K562 (cell line): ENCODE measurements around the gene RHBDL3. TPM values are rescaled to one million over a fixed set of nuclear protein-coding genes. Genes with fewer than 3 reads are reported as not detected.

Source experiments
- SAP30 ChIP-seq: fragments of 200-600 bp; sonication (generic); IDR thresholded peaks from 2 replicates; pipeline ENCODE4 v1.6.1; 2012; ENCODE audit warnings: borderline replicate concordance, low read depth, mild to moderate bottlenecking, moderate library complexity, low read length, control low read depth, inconsistent platforms; ENCODE audit not compliant: insufficient read depth, poor library complexity, severe bottlenecking
- SMAD3 ChIP-seq: fragments of 450-650 bp; formaldehyde crosslinking; conservative IDR thresholded peaks from 2 replicates; pipeline ENCODE4 v1.4.0; 2020; ENCODE audit warnings: mild to moderate bottlenecking
- U2AF1 ChIP-seq: fragments of 200-400 bp; formaldehyde crosslinking; optimal IDR thresholded peaks from 2 replicates; pipeline ENCODE3; 2017; ENCODE audit warnings: mild to moderate bottlenecking, low read depth, low read length, moderate library complexity
- polyA plus RNA-seq, 8 experiments: library from polyadenylated mRNA; depleted of rRNA in 4 of 8; stranded (reverse) in 5 of 8; unstranded in 3 of 8; fragments of >200 nt; fragmentation: Nextera tagmentation in 2 of 8; fragmentation: Illumina TruSeq in 1 of 8; extraction: Ambion mirVana in 2 of 8; extraction: Trizol in 1 of 8; gene quantifications; 2 replicates each; pipeline versions ENCODE4 v1.2.1 to v1.2.3, GENCODE V29; 2011 to 2014; ENCODE audit warnings: inconsistent platforms in 1 of 8, missing spikeins in 1 of 8
- total RNA-seq, 7 experiments: library from RNA; depleted of rRNA in 6 of 7; stranded (reverse); fragments of >200 nt in 6 of 7; fragmentation: Illumina TruSeq in 2 of 7; extraction: Trizol in 2 of 7; gene quantifications; 2 replicates each; pipeline versions ENCODE4 v1.2.1 to v1.2.3, GENCODE V29; 2011 to 2021; ENCODE audit warnings: low replicate concordance in 1 of 7
- TF ChIP-seq, protein P1 (sequence below), 2 experiments: fragments of 450-650 bp in 1 of 2; sonication (generic) in 1 of 2; formaldehyde crosslinking in 1 of 2; IDR thresholded peaks; 2 replicates each; pipeline versions ENCODE4 v1.7.1 to v1.9.0; 2016 to 2022; ENCODE audit warnings: inconsistent platforms in 1 of 2, mild to moderate bottlenecking in 1 of 2, missing genetic modification reagents in 1 of 2
- TF ChIP-seq, protein P2 (sequence below): sonication (generic); formaldehyde crosslinking; IDR thresholded peaks from 2 replicates; pipeline ENCODE4 v1.8.0; 2023; ENCODE audit warnings: missing genetic modification reagents, mild to moderate bottlenecking, borderline replicate concordance
- TF ChIP-seq, protein P3 (sequence below): fragments of 450-650 bp; formaldehyde crosslinking; IDR thresholded peaks from 2 replicates; pipeline ENCODE4 v1.4.0; 2022; ENCODE audit warnings: missing genetic modification characterization
- TF ChIP-seq, protein P4 (sequence below): sonication (generic); formaldehyde crosslinking; IDR thresholded peaks from 2 replicates; pipeline ENCODE4 v1.8.1; 2023; ENCODE audit warnings: mild to moderate bottlenecking, missing genetic modification reagents

RHBDL3 gene
- total and polyA plus RNA-seq, 9 of the 15 experiments (the other 6 are each of a cell fraction or from before 2014, with no cell fraction given) = 0.06 to 0.31 (median 0.09) TPM; not detected in 4

DNA sequence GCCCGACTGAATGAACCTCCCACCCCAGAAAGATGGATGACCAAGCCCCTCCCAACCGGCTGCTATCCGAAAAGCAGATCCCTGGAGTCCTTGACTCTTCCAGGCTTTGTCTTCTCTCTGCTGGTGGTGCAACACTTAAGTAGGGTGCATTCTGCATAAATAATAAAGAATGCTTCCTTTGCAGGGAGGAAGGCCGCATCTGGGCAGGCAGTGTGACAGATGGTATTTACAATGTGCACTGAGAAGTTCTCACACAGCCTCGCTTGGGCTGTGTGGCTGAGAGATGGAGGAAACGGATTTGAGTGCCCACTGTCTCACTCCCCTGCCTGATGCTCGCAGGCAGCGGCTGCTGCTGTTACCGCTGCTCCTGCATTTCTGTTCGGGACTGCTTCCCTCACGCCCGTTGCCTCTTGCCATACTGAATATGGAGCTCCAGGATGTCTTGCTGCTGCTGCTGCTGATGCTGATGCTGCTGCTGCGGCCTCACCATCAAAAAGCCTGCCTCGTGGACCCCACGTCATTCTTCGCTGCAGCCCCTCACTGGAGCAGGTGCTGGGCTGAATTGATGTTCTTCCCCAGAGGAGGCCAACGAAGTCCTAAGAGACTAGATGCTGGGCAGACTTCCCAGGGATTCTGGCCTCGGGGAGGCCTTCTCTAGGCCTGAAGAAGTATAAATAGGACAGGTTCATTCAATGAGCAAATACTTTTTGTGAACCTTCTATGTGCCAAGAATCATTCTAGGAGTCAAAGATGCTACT lies 7.1 kb upstream of the RHBDL3 start (continued):
- TF ChIP-seq, protein P1, sequence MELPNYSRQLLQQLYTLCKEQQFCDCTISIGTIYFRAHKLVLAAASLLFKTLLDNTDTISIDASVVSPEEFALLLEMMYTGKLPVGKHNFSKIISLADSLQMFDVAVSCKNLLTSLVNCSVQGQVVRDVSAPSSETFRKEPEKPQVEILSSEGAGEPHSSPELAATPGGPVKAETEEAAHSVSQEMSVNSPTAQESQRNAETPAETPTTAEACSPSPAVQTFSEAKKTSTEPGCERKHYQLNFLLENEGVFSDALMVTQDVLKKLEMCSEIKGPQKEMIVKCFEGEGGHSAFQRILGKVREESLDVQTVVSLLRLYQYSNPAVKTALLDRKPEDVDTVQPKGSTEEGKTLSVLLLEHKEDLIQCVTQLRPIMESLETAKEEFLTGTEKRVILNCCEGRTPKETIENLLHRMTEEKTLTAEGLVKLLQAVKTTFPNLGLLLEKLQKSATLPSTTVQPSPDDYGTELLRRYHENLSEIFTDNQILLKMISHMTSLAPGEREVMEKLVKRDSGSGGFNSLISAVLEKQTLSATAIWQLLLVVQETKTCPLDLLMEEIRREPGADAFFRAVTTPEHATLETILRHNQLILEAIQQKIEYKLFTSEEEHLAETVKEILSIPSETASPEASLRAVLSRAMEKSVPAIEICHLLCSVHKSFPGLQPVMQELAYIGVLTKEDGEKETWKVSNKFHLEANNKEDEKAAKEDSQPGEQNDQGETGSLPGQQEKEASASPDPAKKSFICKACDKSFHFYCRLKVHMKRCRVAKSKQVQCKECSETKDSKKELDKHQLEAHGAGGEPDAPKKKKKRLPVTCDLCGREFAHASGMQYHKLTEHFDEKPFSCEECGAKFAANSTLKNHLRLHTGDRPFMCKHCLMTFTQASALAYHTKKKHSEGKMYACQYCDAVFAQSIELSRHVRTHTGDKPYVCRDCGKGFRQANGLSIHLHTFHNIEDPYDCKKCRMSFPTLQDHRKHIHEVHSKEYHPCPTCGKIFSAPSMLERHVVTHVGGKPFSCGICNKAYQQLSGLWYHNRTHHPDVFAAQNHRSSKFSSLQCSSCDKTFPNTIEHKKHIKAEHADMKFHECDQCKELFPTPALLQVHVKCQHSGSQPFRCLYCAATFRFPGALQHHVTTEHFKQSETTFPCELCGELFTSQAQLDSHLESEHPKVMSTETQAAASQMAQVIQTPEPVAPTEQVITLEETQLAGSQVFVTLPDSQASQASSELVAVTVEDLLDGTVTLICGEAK (IDR thresholded peaks at IDR 0.05) = no peak
- TF ChIP-seq, protein P1 (CRISPR knock-in tag; IDR thresholded peaks at IDR 0.05) = no peak
- TF ChIP-seq, protein P2, sequence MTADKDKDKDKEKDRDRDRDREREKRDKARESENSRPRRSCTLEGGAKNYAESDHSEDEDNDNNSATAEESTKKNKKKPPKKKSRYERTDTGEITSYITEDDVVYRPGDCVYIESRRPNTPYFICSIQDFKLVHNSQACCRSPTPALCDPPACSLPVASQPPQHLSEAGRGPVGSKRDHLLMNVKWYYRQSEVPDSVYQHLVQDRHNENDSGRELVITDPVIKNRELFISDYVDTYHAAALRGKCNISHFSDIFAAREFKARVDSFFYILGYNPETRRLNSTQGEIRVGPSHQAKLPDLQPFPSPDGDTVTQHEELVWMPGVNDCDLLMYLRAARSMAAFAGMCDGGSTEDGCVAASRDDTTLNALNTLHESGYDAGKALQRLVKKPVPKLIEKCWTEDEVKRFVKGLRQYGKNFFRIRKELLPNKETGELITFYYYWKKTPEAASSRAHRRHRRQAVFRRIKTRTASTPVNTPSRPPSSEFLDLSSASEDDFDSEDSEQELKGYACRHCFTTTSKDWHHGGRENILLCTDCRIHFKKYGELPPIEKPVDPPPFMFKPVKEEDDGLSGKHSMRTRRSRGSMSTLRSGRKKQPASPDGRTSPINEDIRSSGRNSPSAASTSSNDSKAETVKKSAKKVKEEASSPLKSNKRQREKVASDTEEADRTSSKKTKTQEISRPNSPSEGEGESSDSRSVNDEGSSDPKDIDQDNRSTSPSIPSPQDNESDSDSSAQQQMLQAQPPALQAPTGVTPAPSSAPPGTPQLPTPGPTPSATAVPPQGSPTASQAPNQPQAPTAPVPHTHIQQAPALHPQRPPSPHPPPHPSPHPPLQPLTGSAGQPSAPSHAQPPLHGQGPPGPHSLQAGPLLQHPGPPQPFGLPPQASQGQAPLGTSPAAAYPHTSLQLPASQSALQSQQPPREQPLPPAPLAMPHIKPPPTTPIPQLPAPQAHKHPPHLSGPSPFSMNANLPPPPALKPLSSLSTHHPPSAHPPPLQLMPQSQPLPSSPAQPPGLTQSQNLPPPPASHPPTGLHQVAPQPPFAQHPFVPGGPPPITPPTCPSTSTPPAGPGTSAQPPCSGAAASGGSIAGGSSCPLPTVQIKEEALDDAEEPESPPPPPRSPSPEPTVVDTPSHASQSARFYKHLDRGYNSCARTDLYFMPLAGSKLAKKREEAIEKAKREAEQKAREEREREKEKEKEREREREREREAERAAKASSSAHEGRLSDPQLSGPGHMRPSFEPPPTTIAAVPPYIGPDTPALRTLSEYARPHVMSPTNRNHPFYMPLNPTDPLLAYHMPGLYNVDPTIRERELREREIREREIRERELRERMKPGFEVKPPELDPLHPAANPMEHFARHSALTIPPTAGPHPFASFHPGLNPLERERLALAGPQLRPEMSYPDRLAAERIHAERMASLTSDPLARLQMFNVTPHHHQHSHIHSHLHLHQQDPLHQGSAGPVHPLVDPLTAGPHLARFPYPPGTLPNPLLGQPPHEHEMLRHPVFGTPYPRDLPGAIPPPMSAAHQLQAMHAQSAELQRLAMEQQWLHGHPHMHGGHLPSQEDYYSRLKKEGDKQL (CRISPR knock-in tag) = no peak
- TF ChIP-seq SMAD3 = no peak
- TF ChIP-seq, protein P3, sequence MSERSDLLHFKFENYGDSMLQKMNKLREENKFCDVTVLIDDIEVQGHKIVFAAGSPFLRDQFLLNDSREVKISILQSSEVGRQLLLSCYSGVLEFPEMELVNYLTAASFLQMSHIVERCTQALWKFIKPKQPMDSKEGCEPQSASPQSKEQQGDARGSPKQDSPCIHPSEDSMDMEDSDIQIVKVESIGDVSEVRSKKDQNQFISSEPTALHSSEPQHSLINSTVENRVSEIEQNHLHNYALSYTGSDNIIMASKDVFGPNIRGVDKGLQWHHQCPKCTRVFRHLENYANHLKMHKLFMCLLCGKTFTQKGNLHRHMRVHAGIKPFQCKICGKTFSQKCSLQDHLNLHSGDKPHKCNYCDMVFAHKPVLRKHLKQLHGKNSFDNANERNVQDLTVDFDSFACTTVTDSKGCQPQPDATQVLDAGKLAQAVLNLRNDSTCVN (CRISPR knock-in tag) = no peak
- TF ChIP-seq, protein P4, sequence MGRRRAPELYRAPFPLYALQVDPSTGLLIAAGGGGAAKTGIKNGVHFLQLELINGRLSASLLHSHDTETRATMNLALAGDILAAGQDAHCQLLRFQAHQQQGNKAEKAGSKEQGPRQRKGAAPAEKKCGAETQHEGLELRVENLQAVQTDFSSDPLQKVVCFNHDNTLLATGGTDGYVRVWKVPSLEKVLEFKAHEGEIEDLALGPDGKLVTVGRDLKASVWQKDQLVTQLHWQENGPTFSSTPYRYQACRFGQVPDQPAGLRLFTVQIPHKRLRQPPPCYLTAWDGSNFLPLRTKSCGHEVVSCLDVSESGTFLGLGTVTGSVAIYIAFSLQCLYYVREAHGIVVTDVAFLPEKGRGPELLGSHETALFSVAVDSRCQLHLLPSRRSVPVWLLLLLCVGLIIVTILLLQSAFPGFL (CRISPR knock-in tag) = no peak
- TF ChIP-seq U2AF1 = no peak
- no peak for TF ChIP-seq SAP30
